ENCODE measurements around the gene TMEM87A.
"Not testable (repeated sequence)": the region's sequence is repeated elsewhere in the genome, so short reads cannot be mapped to it uniquely, and the experiment has no call there.

Gene TMEM87A

DNA sequence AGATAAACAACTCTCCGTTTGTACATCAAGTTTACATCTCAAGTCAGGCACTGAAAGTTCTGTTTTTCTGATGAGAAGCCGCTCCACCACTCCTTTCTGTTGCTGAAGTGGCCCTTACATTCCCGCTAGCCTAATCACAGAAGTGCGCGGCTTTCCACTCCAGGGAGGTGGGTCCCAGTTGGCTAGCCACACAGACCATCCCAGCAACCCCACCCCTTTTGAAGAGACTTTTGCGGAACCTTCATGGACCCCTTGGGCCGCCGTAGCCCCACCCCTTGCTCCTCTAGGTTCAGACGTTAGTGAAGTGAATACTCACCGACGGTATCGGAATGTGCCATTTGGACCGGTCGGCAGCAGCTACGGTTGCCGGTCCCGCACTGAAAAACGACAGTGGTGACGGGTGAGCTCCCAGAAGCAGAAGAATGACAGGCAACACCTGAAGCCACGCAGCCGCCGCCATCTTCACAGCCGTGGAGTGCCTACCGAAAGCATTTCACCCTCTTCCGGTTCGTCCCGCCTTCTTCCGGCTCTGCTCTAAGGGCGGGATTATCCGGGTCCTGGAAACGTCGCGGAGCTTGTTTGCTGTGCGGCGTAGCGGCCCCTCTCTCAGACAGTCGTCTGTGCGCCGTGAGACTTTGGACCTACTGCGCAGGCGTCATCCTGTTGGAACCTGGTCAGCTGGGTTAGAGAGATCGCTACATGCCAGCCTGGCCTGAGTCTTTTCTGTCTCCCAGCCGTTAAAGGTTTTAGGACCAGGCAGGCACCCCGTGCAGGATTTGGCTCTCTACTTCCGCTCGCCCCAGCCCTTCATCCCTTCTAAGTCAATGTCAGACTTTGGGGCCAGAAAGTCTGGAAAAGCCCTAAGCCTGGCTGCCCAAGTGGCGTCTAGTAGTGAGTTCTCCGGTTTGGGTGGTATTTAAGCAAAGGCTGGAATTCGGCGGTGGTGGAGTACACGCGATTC, at the start of gene TMEM87A, which contains the start of gene GANC:
Gene TMEM87A (minus strand): TSS at position 495 of the 961 bp plus-strand sequence. CDS start 35 bp downstream, at position 460.
Gene GANC (plus strand): TSS at position 263 of the 961 bp plus-strand sequence. CDS start 1,281 bp downstream, outside the sequence.
- Histone ChIP-seq H3K27ac (ENCODE audit: low read length) (peak within 1 kb of the TSS; percentile 100), H3K9me3 (ENCODE audit: control insufficient read depth in 1 of 2, low read length in 2 of 2) (no peaks in the 10 kb centered on the region), H3K27me3 (ENCODE audit: low read depth, low read length) (no peaks in the 10 kb centered on the region), H3K4me3 (ENCODE audit: low read depth in 1 of 2, low read length in 2 of 2) (peak within 1 kb of the TSS; percentile 72 to 93), H3K4me1 (ENCODE audit: control insufficient read depth in 1 of 2, insufficient read depth in 2 of 2, low read length in 2 of 2) (peaks cover 22 to 39% of the 10 kb centered on the region in 2 donors), H3K36me3 (ENCODE audit: control insufficient read depth in 1 of 2, insufficient read depth in 2 of 2, low read length in 2 of 2) (peaks cover 0 to 17% of the 10 kb centered on the region in 2 donors)

GRCh38 chr15:42319206-42319605, 46.0 kb upstream of the TMEM87A start:
- Histone ChIP-seq H3K36me3 (ENCODE audit: control insufficient read depth in 1 of 2, insufficient read depth in 2 of 2, low read length in 2 of 2) (peaks cover 13 to 22% of the 10 kb centered on the region in 2 donors), H3K4me3 (ENCODE audit: low read depth in 1 of 2, low read length in 2 of 2) (no peak overlapping the region), H3K4me1 (ENCODE audit: control insufficient read depth in 1 of 2, insufficient read depth in 2 of 2, low read length in 2 of 2) (no peaks in the 10 kb centered on the region), H3K27ac (ENCODE audit: low read length) (no peak overlapping the region), H3K27me3 (ENCODE audit: low read depth, low read length) (no peaks in the 10 kb centered on the region), H3K9me3 (ENCODE audit: control insufficient read depth in 1 of 2, low read length in 2 of 2) (no peaks in the 10 kb centered on the region)

GRCh38 chr15:42316282-42316805, 43.1 kb upstream of the TMEM87A start:
- H3K36me3 ChIP-seq (ENCODE audit: control insufficient read depth in 1 of 2, insufficient read depth in 2 of 2, low read length in 2 of 2): peaks cover under 1 to 20% of the 10 kb centered on the region in 2 donors
- not testable (repeated sequence) for H3K4me3 ChIP-seq (ENCODE audit: low read depth in 1 of 2, low read length in 2 of 2); H3K9me3 ChIP-seq (ENCODE audit: control insufficient read depth in 1 of 2, low read length in 2 of 2); H3K27me3 ChIP-seq (ENCODE audit: low read depth, low read length); H3K27ac ChIP-seq (ENCODE audit: low read length); H3K4me1 ChIP-seq (ENCODE audit: control insufficient read depth in 1 of 2, insufficient read depth in 2 of 2, low read length in 2 of 2)

- no peak overlapping the region for H3K27ac ChIP-seq (ENCODE audit: low read length)
- H3K4me1 ChIP-seq (ENCODE audit: control insufficient read depth in 1 of 2, insufficient read depth in 2 of 2, low read length in 2 of 2): no peaks in the 10 kb centered on the region
- no peak overlapping the region for H3K4me3 ChIP-seq (ENCODE audit: low read depth in 1 of 2, low read length in 2 of 2)
- peaks cover 5 to 23% of the 10 kb centered on the region in 2 donors for H3K36me3 ChIP-seq (ENCODE audit: control insufficient read depth in 1 of 2, insufficient read depth in 2 of 2, low read length in 2 of 2)
- H3K27me3 ChIP-seq (ENCODE audit: low read depth, low read length): no peaks in the 10 kb centered on the region
- H3K9me3 ChIP-seq (ENCODE audit: control insufficient read depth in 1 of 2, low read length in 2 of 2): no peaks in the 10 kb centered on the region
Measured at GRCh38 chr15:42315521-42315920, 42.3 kb upstream of the TMEM87A start.

- no peaks in the 10 kb centered on the region for H3K9me3 ChIP-seq (ENCODE audit: control insufficient read depth in 1 of 2, low read length in 2 of 2)
- no peak overlapping the region for H3K27ac ChIP-seq (ENCODE audit: low read length)
- H3K36me3 ChIP-seq (ENCODE audit: control insufficient read depth in 1 of 2, insufficient read depth in 2 of 2, low read length in 2 of 2): peaks cover 8 to 28% of the 10 kb centered on the region in 2 donors
- no peaks in the 10 kb centered on the region for H3K4me1 ChIP-seq (ENCODE audit: control insufficient read depth in 1 of 2, insufficient read depth in 2 of 2, low read length in 2 of 2)
- H3K27me3 ChIP-seq (ENCODE audit: low read depth, low read length): no peaks in the 10 kb centered on the region
- H3K4me3 ChIP-seq (ENCODE audit: low read depth in 1 of 2, low read length in 2 of 2): no peak overlapping the region
Measured at GRCh38 chr15:42314818-42315217, 41.6 kb upstream of the TMEM87A start.

DNA sequence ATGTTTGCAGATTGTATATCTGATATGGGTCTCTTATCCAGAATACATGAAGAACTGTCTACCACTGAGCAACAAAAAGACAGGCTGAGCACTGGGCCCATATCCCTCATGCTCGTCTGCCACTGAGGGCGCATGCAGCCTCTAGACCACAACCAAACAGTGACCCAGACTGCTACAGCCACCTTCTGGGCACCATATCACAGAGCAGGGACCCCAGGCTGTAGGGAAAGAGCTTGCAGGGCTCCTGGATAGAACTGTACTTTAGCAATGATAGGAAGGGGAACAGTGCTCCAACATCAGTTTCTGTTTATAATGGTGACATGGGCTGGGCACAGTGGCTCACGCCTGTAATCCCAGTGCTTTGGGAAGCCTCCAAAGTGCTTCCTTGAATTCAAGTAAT, 40.2 kb upstream of the TMEM87A start:
- peaks cover 8 to 38% of the 10 kb centered on the region in 2 donors for H3K36me3 ChIP-seq (ENCODE audit: control insufficient read depth in 1 of 2, insufficient read depth in 2 of 2, low read length in 2 of 2)
- H3K27me3 ChIP-seq (ENCODE audit: low read depth, low read length): no peaks in the 10 kb centered on the region
- H3K4me3 ChIP-seq (ENCODE audit: low read depth in 1 of 2, low read length in 2 of 2): no peak overlapping the region

DNA sequence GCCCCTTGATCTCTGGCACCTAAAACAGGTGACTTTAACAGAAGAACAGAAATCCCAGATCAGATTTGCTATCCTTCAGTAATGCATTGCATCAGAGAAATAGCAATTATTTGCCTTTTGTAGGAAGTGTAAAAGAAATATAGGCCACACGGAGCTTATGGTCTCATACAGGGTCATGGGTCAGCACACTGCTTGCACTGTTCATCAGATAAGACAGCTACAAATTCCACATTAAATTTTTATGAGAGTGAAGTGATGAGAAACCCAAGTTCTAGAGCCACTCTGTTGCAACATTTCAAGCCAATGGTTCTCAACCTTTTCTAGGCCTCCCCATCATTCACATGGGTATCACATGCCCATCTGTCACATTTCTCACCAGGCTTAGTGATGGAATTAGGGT, 33.4 kb upstream of the TMEM87A start:
- H3K36me3 ChIP-seq (ENCODE audit: control insufficient read depth in 1 of 2, insufficient read depth in 2 of 2, low read length in 2 of 2): peaks cover 8 to 48% of the 10 kb centered on the region in 2 donors

More for the DNA sequence above, 40.2 kb upstream of the TMEM87A start:
- H3K9me3 ChIP-seq (ENCODE audit: control insufficient read depth in 1 of 2, low read length in 2 of 2): no peaks in the 10 kb centered on the region
- H3K27ac ChIP-seq (ENCODE audit: low read length): no peak overlapping the region
- no peaks in the 10 kb centered on the region for H3K4me1 ChIP-seq (ENCODE audit: control insufficient read depth in 1 of 2, insufficient read depth in 2 of 2, low read length in 2 of 2)

GRCh38 chr15:42301004-42301403, 27.8 kb upstream of the TMEM87A start:
- peaks cover 10 to 14% of the 10 kb centered on the region in 2 donors for H3K36me3 ChIP-seq (ENCODE audit: control insufficient read depth in 1 of 2, insufficient read depth in 2 of 2, low read length in 2 of 2)
- H3K4me3 ChIP-seq (ENCODE audit: low read depth in 1 of 2, low read length in 2 of 2); H3K27ac ChIP-seq (ENCODE audit: low read length); H3K27me3 ChIP-seq (ENCODE audit: low read depth, low read length); H3K9me3 ChIP-seq (ENCODE audit: control insufficient read depth in 1 of 2, low read length in 2 of 2); H3K4me1 ChIP-seq (ENCODE audit: control insufficient read depth in 1 of 2, insufficient read depth in 2 of 2, low read length in 2 of 2): not testable (repeated sequence)

More for the DNA sequence above, 33.4 kb upstream of the TMEM87A start:
- Histone ChIP-seq H3K4me1 (ENCODE audit: control insufficient read depth in 1 of 2, insufficient read depth in 2 of 2, low read length in 2 of 2) (no peaks in the 10 kb centered on the region), H3K27ac (ENCODE audit: low read length) (no peak overlapping the region), H3K27me3 (ENCODE audit: low read depth, low read length) (no peaks in the 10 kb centered on the region), H3K9me3 (ENCODE audit: control insufficient read depth in 1 of 2, low read length in 2 of 2) (no peaks in the 10 kb centered on the region), H3K4me3 (ENCODE audit: low read depth in 1 of 2, low read length in 2 of 2) (no peak overlapping the region)

GRCh38 chr15:42289166-42289565, 15.9 kb upstream of the TMEM87A start:
- Histone ChIP-seq H3K27me3 (ENCODE audit: low read depth, low read length) (no peaks in the 10 kb centered on the region), H3K4me1 (ENCODE audit: control insufficient read depth in 1 of 2, insufficient read depth in 2 of 2, low read length in 2 of 2) (no peaks in the 10 kb centered on the region), H3K4me3 (ENCODE audit: low read depth in 1 of 2, low read length in 2 of 2) (no peak overlapping the region), H3K27ac (ENCODE audit: low read length) (no peak overlapping the region), H3K36me3 (ENCODE audit: control insufficient read depth in 1 of 2, insufficient read depth in 2 of 2, low read length in 2 of 2) (peaks cover 13 to 44% of the 10 kb centered on the region in 2 donors), H3K9me3 (ENCODE audit: control insufficient read depth in 1 of 2, low read length in 2 of 2) (no peaks in the 10 kb centered on the region)

DNA sequence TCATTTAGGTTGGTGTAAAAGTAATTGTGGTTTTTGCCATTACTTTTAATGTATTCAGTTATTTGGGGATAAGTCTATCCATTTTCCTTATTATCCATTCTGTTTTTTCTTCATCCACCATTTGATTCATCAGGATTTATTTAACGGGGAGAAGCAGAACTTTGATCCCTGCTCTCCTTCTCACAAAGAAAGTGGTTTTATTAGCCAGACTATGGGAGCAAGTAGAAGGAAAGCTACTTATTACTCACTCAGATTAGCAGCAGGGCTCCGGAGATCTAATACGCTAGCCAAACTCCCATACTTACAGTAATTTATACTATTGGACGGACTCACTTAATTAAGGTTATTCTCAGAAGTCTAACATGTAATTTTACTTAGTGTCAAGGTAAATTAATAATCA, 14.7 kb upstream of the TMEM87A start:
- H3K27me3 ChIP-seq (ENCODE audit: low read depth, low read length): no peaks in the 10 kb centered on the region
- no peak overlapping the region for H3K4me3 ChIP-seq (ENCODE audit: low read depth in 1 of 2, low read length in 2 of 2)
- no peaks in the 10 kb centered on the region for H3K9me3 ChIP-seq (ENCODE audit: control insufficient read depth in 1 of 2, low read length in 2 of 2)
- H3K27ac ChIP-seq (ENCODE audit: low read length): no peak overlapping the region
- peaks cover 15 to 39% of the 10 kb centered on the region in 2 donors for H3K36me3 ChIP-seq (ENCODE audit: control insufficient read depth in 1 of 2, insufficient read depth in 2 of 2, low read length in 2 of 2)
- H3K4me1 ChIP-seq (ENCODE audit: control insufficient read depth in 1 of 2, insufficient read depth in 2 of 2, low read length in 2 of 2): no peaks in the 10 kb centered on the region

- no peak overlapping the region for H3K4me3 ChIP-seq (ENCODE audit: low read depth in 1 of 2, low read length in 2 of 2)
- H3K4me1 ChIP-seq (ENCODE audit: control insufficient read depth in 1 of 2, insufficient read depth in 2 of 2, low read length in 2 of 2): no peaks in the 10 kb centered on the region
- H3K9me3 ChIP-seq (ENCODE audit: control insufficient read depth in 1 of 2, low read length in 2 of 2): no peaks in the 10 kb centered on the region
- no peak overlapping the region for H3K27ac ChIP-seq (ENCODE audit: low read length)
- H3K27me3 ChIP-seq (ENCODE audit: low read depth, low read length): no peaks in the 10 kb centered on the region
- H3K36me3 ChIP-seq (ENCODE audit: control insufficient read depth in 1 of 2, insufficient read depth in 2 of 2, low read length in 2 of 2): peaks cover 17 to 27% of the 10 kb centered on the region in 2 donors
Measured at GRCh38 chr15:42286445-42287029, 13.3 kb upstream of the TMEM87A start.

Measured in muscle layer of duodenum (tissue), 2 donors.